Measurements from ENCODE around the gene NSG1. TPM values are rescaled to one million over a fixed set of nuclear protein-coding genes. Genes with fewer than 3 reads are reported as not detected.

The NSG1 gene
- total RNA-seq, 1 donor from 2014 or later = 52.4 TPM

DNA sequence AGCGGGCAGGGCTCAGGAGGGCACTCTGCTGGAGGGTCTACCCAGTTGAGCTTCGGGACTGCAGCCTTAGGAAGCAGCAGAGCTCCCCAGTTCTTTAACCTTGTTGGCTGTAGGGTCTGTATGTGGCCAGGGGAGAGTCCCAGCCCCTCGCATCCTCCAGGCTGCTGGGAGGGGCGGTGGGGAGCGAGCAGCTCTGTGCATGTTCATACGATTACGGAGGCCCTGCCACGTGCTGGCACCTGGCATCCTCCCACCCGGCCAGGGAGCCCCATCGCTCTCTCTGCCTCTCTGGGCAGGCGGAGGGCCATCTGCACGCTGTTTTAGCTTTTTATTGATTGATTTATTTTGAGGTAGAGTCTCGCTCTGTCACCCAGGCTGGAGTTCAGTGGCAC, 21.2 kb downstream of the NSG1 start:
- Mint-ChIP-seq H3K36me3 (ENCODE audit: insufficient read depth) (peaks cover 7% of the 10 kb centered on the region), H3K27me3 (no peaks in the 10 kb centered on the region), H3K4me1 (ENCODE audit: low read depth) (no peaks in the 10 kb centered on the region), H3K4me3 (ENCODE audit: low read depth) (no peak overlapping the region), H3K27ac (no peak overlapping the region), H3K9me3 (ENCODE audit: low read depth) (no peaks in the 10 kb centered on the region)
- no peak for TF ChIP-seq CTCF (IDR thresholded peaks at IDR 0.05; ENCODE audit: unreplicated experiment)
- no peak for DNase-seq (ENCODE audit: low spot score, unreplicated experiment)

GRCh38 chr4:4408576-4409335, 21.9 kb downstream of the NSG1 start:
- Mint-ChIP-seq H3K4me3 (ENCODE audit: low read depth) (no peak overlapping the region), H3K27me3 (no peaks in the 10 kb centered on the region), H3K4me1 (ENCODE audit: low read depth) (no peaks in the 10 kb centered on the region), H3K36me3 (ENCODE audit: insufficient read depth) (peaks cover 6% of the 10 kb centered on the region), H3K27ac (no peak overlapping the region), H3K9me3 (ENCODE audit: low read depth) (no peaks in the 10 kb centered on the region)
- DNase-seq (ENCODE audit: low spot score, unreplicated experiment) = no peak
- TF ChIP-seq CTCF (IDR thresholded peaks at IDR 0.05; ENCODE audit: unreplicated experiment) = no peak

DNA sequence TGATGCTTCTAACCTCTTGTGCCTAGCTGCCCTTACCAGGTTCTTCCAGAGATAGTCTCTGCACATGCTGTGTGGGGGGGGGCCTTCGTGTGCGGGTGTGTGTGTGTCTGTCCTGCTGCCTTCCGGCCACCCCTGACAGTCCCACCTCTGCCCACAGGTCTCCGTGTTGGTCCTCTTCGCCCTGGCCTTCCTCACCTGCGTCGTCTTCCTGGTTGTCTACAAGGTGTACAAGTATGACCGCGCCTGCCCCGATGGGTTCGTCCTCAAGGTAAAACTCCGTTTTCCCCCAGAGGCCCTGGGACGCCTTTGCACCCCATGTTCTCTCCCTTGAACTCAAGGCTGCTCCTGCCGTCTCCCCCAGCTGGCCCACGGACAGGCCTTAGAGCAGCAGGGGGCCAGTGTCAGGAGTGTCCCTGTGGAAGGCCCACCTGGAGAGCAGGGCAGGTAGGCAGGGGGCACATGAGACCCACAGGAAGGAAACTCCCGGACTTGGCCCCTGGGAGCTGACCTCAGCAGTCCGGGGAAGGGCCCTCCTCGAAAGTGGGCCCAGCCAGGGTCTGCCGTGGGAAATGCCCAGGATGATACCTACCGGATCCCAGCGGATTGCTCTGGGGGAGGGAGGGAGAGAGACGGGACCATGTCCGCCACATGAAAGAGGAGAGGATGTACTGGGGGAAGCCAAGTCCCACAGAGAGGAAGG, 22.7 kb downstream of the NSG1 start:
- peaks cover 6% of the 10 kb centered on the region for H3K36me3 Mint-ChIP-seq (ENCODE audit: insufficient read depth)
- H3K4me3 Mint-ChIP-seq (ENCODE audit: low read depth) = no peak overlapping the region
- H3K27ac Mint-ChIP-seq = no peak overlapping the region
- no peak for TF ChIP-seq CTCF (IDR thresholded peaks at IDR 0.05; ENCODE audit: unreplicated experiment)
- H3K4me1 Mint-ChIP-seq (ENCODE audit: low read depth) = no peaks in the 10 kb centered on the region
- H3K9me3 Mint-ChIP-seq (ENCODE audit: low read depth) = no peaks in the 10 kb centered on the region
- H3K27me3 Mint-ChIP-seq = no peaks in the 10 kb centered on the region
- DNase-seq (ENCODE audit: low spot score, unreplicated experiment) = no peak

GRCh38 chr4:4410271-4410670, 23.4 kb downstream of the NSG1 start:
- no peak for DNase-seq (ENCODE audit: low spot score, unreplicated experiment)
- TF ChIP-seq CTCF (IDR thresholded peaks at IDR 0.05; ENCODE audit: unreplicated experiment) = no peak
- Mint-ChIP-seq H3K27me3 (no peaks in the 10 kb centered on the region), H3K4me3 (ENCODE audit: low read depth) (no peak overlapping the region), H3K36me3 (ENCODE audit: insufficient read depth) (peaks cover 6% of the 10 kb centered on the region), H3K4me1 (ENCODE audit: low read depth) (no peaks in the 10 kb centered on the region), H3K27ac (no peak overlapping the region), H3K9me3 (ENCODE audit: low read depth) (no peaks in the 10 kb centered on the region)

DNA sequence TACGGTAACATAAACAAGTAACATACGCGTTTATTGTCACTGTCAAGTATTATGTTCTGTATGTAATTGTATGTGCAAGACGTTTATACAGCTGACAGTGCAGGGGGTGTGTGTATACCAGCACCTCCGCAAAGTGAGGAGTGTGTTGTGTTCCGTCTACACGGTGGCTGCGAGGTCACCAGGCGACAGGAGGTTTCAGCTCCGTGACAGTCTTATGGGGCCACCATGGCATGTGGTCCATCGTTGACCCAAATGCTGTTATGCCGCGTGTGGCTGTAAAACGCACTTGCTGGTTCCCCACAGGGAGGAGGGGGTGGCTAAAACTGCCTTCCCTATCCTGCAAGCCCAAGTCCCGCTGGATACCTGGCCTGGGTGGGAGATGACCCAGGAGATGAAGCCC, 25.0 kb downstream of the NSG1 start:
- peaks cover 13% of the 10 kb centered on the region for H3K36me3 Mint-ChIP-seq (ENCODE audit: insufficient read depth)
- no peaks in the 10 kb centered on the region for H3K27me3 Mint-ChIP-seq
- no peak overlapping the region for H3K27ac Mint-ChIP-seq
- DNase-seq (ENCODE audit: low spot score, unreplicated experiment) = no peak
- no peak overlapping the region for H3K4me3 Mint-ChIP-seq (ENCODE audit: low read depth)
- H3K4me1 Mint-ChIP-seq (ENCODE audit: low read depth) = no peaks in the 10 kb centered on the region
- TF ChIP-seq CTCF (IDR thresholded peaks at IDR 0.05; ENCODE audit: unreplicated experiment) = no peak
- H3K9me3 Mint-ChIP-seq (ENCODE audit: low read depth) = no peaks in the 10 kb centered on the region
